Measurements from ENCODE around the gene OPRL1. TPM values are rescaled to one million over a fixed set of nuclear protein-coding genes. Genes with fewer than 3 reads are reported as not detected.
"Not testable (repeated sequence)": the region's sequence is repeated elsewhere in the genome, so short reads cannot be mapped to it uniquely, and the experiment has no call there.

OPRL1 gene
- total RNA-seq, 4 donors from 2014 or later = 0.15 to 0.88 (median 0.28) TPM

DNA sequence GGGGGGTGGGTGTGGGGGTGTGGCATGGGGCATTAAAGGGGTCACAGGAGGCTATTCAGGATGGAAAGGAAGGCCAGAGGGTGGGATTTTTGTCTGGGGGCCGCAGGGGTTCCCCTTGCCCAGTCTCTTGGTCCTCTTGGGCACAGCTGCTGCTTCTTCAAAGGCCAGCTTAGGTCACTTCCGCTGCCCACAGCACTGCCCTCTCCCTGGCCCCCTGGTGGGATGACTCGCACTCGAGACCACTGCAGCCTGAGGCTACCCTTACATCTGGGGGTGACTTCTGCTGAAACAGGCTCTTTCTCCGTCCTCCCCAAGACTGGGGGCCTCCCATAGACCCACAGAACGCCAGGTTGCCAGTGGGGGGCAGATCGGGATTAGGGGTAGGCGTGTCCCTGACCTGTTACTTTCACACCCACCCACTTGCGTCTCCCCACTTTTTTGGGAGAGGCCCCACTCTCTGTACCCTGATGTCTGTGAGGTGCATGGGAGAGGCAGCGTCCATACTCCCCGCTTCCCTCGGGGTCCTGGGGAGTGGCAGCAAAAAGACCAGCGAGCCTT is 3.0 kb downstream of the OPRL1 start:
- TF ChIP-seq, protein P1, sequence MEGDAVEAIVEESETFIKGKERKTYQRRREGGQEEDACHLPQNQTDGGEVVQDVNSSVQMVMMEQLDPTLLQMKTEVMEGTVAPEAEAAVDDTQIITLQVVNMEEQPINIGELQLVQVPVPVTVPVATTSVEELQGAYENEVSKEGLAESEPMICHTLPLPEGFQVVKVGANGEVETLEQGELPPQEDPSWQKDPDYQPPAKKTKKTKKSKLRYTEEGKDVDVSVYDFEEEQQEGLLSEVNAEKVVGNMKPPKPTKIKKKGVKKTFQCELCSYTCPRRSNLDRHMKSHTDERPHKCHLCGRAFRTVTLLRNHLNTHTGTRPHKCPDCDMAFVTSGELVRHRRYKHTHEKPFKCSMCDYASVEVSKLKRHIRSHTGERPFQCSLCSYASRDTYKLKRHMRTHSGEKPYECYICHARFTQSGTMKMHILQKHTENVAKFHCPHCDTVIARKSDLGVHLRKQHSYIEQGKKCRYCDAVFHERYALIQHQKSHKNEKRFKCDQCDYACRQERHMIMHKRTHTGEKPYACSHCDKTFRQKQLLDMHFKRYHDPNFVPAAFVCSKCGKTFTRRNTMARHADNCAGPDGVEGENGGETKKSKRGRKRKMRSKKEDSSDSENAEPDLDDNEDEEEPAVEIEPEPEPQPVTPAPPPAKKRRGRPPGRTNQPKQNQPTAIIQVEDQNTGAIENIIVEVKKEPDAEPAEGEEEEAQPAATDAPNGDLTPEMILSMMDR (IDR thresholded peaks at IDR 0.05) = no peak
- no peak for TF ChIP-seq POLR2A (IDR thresholded peaks at IDR 0.05)
- intact Hi-C loops (cut with DNase I; ENCODE audit: low total_unique reads) = no loop called here

DNA sequence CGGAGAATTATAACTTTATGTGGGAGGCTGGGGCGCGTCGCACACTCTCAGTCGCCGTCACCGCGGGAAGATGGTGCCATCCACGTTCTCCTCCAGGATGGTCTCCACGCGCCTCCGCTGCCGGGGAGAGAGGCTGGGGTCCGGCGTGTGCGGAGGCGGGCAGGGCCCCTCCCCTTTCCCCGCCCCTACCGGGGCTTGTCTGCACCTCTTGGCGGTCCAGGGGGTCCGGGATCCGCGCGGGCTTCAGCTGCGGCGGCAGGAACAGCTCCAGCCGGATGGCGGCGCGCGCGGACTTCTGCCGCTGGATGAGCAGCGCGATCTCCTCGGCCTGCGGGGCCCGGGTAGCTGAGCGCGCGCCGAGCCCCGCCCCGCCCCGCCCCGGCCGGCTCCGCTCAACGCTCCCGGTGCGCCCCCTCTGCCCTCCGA is 3.5 kb downstream of the OPRL1 start:
- WGBS, 2 donors = 1 to 2% methylated on average over 18 to 37 of the region's 52 CpGs
- H3K4me3 ChIP-seq (ENCODE audit: low read depth, poor library complexity, severe bottlenecking) = no peak overlapping the region
- DNase-seq (ENCODE audit: low spot score in 2 of 2) = peak in 1 of 2 donors; percentile 94
- intact Hi-C loops (cut with DNase I; ENCODE audit: low total_unique reads) = no loop called here
- TF ChIP-seq POLR2A (IDR thresholded peaks at IDR 0.05) = no peak
- TF ChIP-seq, protein P1 (IDR thresholded peaks at IDR 0.05) = no peak

More for the DNA sequence above, 3.0 kb downstream of the OPRL1 start:
- 21 to 22% methylated on average over 11 to 13 of the region's 13 CpGs for WGBS, 2 donors
- no peak overlapping the region for H3K4me3 ChIP-seq (ENCODE audit: low read depth, poor library complexity, severe bottlenecking)
- no peak for DNase-seq (ENCODE audit: low spot score in 2 of 2)

DNA sequence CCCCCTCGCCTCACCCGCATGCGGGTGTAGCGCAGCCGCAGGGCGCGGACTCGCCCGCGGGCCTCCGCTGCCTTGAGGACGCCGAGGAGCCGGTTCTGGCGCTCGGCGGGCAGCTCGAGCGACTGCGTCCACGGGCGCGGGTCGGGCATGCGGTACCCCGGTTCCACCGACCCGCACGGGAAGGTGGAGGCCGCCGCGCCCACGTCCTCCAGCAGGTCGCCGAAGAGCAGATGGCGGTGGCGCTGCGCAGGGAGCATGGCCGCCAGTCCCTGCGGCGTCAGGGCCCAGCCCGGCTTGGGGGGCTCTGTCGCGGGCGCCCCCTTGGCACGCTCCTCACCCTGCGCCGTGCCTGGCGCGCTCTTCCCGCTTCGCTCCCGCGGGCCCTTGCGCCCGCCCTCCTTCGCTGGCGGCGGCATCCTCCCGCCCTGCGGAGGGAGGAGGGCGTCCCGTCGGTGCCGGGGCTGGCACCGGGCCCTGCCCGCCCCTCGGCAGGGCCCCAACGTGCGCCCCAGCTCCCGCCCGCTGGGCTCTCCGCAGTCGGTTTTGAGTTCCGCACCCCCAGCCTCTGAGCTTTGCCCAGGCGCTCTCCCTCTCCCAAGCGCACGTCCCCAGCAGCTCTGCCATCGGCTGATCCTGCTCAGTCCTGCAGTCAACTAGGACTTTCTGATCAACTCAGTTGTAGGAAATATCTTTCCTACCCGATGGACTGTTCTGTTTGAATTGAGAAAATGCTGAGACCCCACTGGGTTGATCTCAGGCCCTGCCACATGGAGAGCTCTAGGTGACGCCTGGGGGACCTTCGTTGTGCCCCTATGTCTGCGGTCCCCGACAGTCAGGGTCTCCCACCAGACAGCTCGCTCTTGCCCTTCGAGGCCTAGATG is 4.2 kb downstream of the OPRL1 start, which contains the start of gene LKAAEAR1:
LKAAEAR1 (minus strand) TSS at position 595 of the 881 bp plus-strand sequence; CDS start at position 416, 179 bp downstream.
- DNase-seq (ENCODE audit: low spot score in 2 of 2) = no peak
- H3K4me3 ChIP-seq (ENCODE audit: low read depth, poor library complexity, severe bottlenecking) = no peak within 1 kb of the TSS
- intact Hi-C loops (cut with DNase I; ENCODE audit: low total_unique reads) = no loop called here
- WGBS, 2 donors = 4 to 10% methylated on average over 23 to 46 of the region's 86 CpGs
- TF ChIP-seq, protein P1 (IDR thresholded peaks at IDR 0.05) = no peak
- no peak for TF ChIP-seq POLR2A (IDR thresholded peaks at IDR 0.05)

DNA sequence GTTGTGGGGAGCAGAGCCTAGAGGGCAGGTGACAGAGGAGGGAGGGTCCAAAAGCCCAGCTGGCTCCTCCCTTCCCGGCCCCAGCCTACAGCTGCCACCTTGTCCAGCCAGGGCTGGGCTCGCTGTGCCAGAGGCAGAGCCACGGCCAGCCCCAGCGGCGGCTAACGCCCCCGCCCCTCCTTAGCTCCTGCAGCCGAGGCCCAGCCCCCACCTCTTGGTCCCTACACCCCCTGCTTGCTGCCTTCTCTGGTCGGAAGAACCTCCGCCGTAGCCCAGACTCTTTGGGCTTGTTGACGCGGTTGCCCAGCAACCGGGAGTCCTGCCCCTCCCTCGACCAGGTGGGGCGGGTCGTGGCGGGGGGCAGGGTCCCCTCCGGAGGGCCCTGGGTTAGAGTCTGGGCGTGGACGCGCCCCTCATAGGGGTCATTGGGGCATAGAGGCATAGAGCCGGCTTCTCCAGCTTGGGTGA is 4.8 kb downstream of the OPRL1 start:
- no peak overlapping the region for H3K4me3 ChIP-seq (ENCODE audit: low read depth, poor library complexity, severe bottlenecking)
- TF ChIP-seq, protein P1 (IDR thresholded peaks at IDR 0.05) = no peak
- no peak for TF ChIP-seq POLR2A (IDR thresholded peaks at IDR 0.05)
- intact Hi-C loops (cut with DNase I; ENCODE audit: low total_unique reads) = no loop called here
- DNase-seq (ENCODE audit: low spot score in 2 of 2) = no peak
- WGBS, 2 donors = 8 to 16% methylated on average over 16 to 19 of the region's 23 CpGs

GRCh38 chr20:64086801-64087200 is 6.9 kb downstream of the OPRL1 start:
- DNase-seq (ENCODE audit: low spot score in 2 of 2) = no peak
- TF ChIP-seq POLR2A (IDR thresholded peaks at IDR 0.05) = no peak
- TF ChIP-seq, protein P1 (IDR thresholded peaks at IDR 0.05) = no peak
- intact Hi-C loops (cut with DNase I; ENCODE audit: low total_unique reads) = no loop called here
- WGBS, 2 donors = 80 to 85% methylated on average over 7 to 8 of the region's 11 CpGs
- no peak overlapping the region for H3K4me3 ChIP-seq (ENCODE audit: low read depth, poor library complexity, severe bottlenecking)

- H3K4me3 ChIP-seq (ENCODE audit: low read depth, poor library complexity, severe bottlenecking); intact Hi-C loops (cut with DNase I; ENCODE audit: low total_unique reads); DNase-seq (ENCODE audit: low spot score in 2 of 2): not testable (repeated sequence)
- 92 to 98% methylated on average over 6 to 10 of the region's 36 CpGs for WGBS, 2 donors
These were observed 7.4 kb downstream of the OPRL1 start for GRCh38 chr20:64087226-64087825.

GRCh38 chr20:64088586-64088985 is 8.7 kb downstream of the OPRL1 start:
- DNase-seq (ENCODE audit: low spot score in 2 of 2); intact Hi-C loops (cut with DNase I; ENCODE audit: low total_unique reads); H3K4me3 ChIP-seq (ENCODE audit: low read depth, poor library complexity, severe bottlenecking): not testable (repeated sequence)

All from lower leg skin (tissue), 4 donors.